ENCODE results near the gene ZNF367. TPM values are rescaled to one million over a fixed set of nuclear protein-coding genes. Genes with fewer than 3 reads are reported as not detected.
A peak's percentile ranks its signal among the peaks of the same experiment; 100 is the strongest.

The ZNF367 gene
- total RNA-seq, 4 donors from 2014 or later, result 2.2 to 7.1 (median 4.6) TPM

- DNase-seq, result no peak
These were observed 4.6 kb downstream of the ZNF367 start for GRCh38 chr9:96413302-96414221.

GRCh38 chr9:96412174-96412913 is 5.8 kb downstream of the ZNF367 start:
- Histone ChIP-seq H3K36me3 (no peaks in the 10 kb centered on the region), H3K4me3 (no peak overlapping the region), H3K27me3 (no peaks in the 10 kb centered on the region), H3K4me1 (peaks cover 6 to 26% (median 7%) of the 10 kb centered on the region in 3 donors), H3K27ac (no peak overlapping the region), H3K9me3 (no peaks in the 10 kb centered on the region)
- no peak for TF ChIP-seq POLR2A (IDR thresholded peaks at IDR 0.05)
- no peak for TF ChIP-seq CTCF (IDR thresholded peaks at IDR 0.05)
- no peak for DNase-seq
- intact Hi-C loops (cut with DNase I), result loop anchor here (10.0 kb wide), 1 partner anchor 78 kb away; no protein-coding TSS in a partner anchor
- WGBS, 2 donors, result 77 to 83% methylated on average over 8 of the region's 8 CpGs

More at GRCh38 chr9:96413302-96414221, 4.6 kb downstream of the ZNF367 start:
- TF ChIP-seq POLR2A (IDR thresholded peaks at IDR 0.05) (no peak), CTCF (IDR thresholded peaks at IDR 0.05) (no peak)
- Histone ChIP-seq H3K36me3 (no peaks in the 10 kb centered on the region), H3K4me1 (peaks cover 6 to 26% (median 7%) of the 10 kb centered on the region in 3 donors), H3K9me3 (no peaks in the 10 kb centered on the region), H3K27ac (peak overlapping the region in 3 of 4 donors; percentile 25 to 52 (median 25)), H3K4me3 (peak overlapping the region in 1 of 4 donors; percentile 5), H3K27me3 (no peaks in the 10 kb centered on the region)
- 33 to 43% methylated on average over 7 of the region's 7 CpGs for WGBS, 2 donors
- intact Hi-C loops (cut with DNase I), result loop anchor here (10.0 kb wide), 1 partner anchor 79 kb away; no protein-coding TSS in a partner anchor

- intact Hi-C loops (cut with DNase I), result loop anchor here (10.0 kb wide), 1 partner anchor 76 kb away; no protein-coding TSS in a partner anchor
- peaks cover 0 to 17% (median under 1%) of the 10 kb centered on the region in 3 donors for H3K4me1 ChIP-seq
- H3K27me3 ChIP-seq, result no peaks in the 10 kb centered on the region
- DNase-seq, result no peak
- no peak overlapping the region for H3K4me3 ChIP-seq
- H3K9me3 ChIP-seq, result no peaks in the 10 kb centered on the region
- 80 to 81% methylated on average over 3 to 4 of the region's 5 CpGs for WGBS, 2 donors
- no peak overlapping the region for H3K27ac ChIP-seq
- TF ChIP-seq POLR2A (IDR thresholded peaks at IDR 0.05) (no peak), CTCF (IDR thresholded peaks at IDR 0.05) (no peak)
- no peaks in the 10 kb centered on the region for H3K36me3 ChIP-seq
These were observed 6.9 kb downstream of the ZNF367 start for GRCh38 chr9:96411129-96411838.

GRCh38 chr9:96408409-96409280 is 9.5 kb downstream of the ZNF367 start:
- H3K27me3 ChIP-seq, result no peaks in the 10 kb centered on the region
- 73 to 80% methylated on average over 9 of the region's 9 CpGs for WGBS, 2 donors
- intact Hi-C loops (cut with DNase I), result no loop called here
- no peak for TF ChIP-seq POLR2A (IDR thresholded peaks at IDR 0.05)
- TF ChIP-seq CTCF (IDR thresholded peaks at IDR 0.05), result no peak
- H3K27ac ChIP-seq, result no peak overlapping the region
- H3K4me3 ChIP-seq, result no peak overlapping the region
- H3K4me1 ChIP-seq, result peaks cover 0 to 3% (median 0%) of the 10 kb centered on the region in 3 donors
- no peaks in the 10 kb centered on the region for H3K9me3 ChIP-seq
- no peaks in the 10 kb centered on the region for H3K36me3 ChIP-seq
- no peak for DNase-seq
